ENCODE data around the gene ADGRL3.

DNA sequence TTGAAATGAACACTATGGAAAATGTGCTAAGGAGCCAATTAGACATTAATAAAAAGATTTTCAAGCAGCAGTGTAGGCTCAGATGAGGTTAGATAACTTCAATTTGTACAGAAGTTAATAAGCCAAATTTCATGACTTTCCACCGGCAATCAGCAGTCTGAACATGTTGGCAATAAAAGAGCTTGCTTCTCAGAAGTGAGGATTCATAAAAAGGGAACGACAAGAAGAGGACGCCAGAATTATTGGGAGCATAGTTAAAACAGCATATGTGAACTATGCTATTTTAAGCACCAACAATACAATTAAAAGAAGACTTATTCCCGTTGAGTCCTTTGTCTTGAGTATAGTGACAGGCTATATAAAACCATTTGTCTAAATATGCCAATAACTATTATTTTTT, 785.3 kb downstream of the ADGRL3 start:
- TF ChIP-seq POLR2A (IDR thresholded peaks at IDR 0.05; ENCODE audit: low read depth): no peak
- TF ChIP-seq, protein P1, sequence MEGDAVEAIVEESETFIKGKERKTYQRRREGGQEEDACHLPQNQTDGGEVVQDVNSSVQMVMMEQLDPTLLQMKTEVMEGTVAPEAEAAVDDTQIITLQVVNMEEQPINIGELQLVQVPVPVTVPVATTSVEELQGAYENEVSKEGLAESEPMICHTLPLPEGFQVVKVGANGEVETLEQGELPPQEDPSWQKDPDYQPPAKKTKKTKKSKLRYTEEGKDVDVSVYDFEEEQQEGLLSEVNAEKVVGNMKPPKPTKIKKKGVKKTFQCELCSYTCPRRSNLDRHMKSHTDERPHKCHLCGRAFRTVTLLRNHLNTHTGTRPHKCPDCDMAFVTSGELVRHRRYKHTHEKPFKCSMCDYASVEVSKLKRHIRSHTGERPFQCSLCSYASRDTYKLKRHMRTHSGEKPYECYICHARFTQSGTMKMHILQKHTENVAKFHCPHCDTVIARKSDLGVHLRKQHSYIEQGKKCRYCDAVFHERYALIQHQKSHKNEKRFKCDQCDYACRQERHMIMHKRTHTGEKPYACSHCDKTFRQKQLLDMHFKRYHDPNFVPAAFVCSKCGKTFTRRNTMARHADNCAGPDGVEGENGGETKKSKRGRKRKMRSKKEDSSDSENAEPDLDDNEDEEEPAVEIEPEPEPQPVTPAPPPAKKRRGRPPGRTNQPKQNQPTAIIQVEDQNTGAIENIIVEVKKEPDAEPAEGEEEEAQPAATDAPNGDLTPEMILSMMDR (IDR thresholded peaks at IDR 0.05): no peak

Measured in esophagus muscularis mucosa (tissue), 3 donors.